PC-9 (cell line): ENCODE results near the gene IKZF5. TPM values are rescaled to one million over a fixed set of nuclear protein-coding genes. Genes with fewer than 3 reads are reported as not detected.

Source experiments
- BruUV-seq: library from RNA; stranded (reverse); fragments of 400-500 nt; replicated peaks from 2 replicates; lab custom pipeline; 2021; lab: Mats Ljungman, UMichigan
- CTCF ChIA-PET: fragments of 300-600 bp; sonication (Branson Sonifier 250); formaldehyde crosslinking; loops from one replicate; lab custom pipeline; 2022; ENCODE audit warnings: antibody characterized with exemption; lab: Charles Lee
- POLR2A ChIA-PET: fragments of 300-600 bp; sonication (Branson Sonifier 250); formaldehyde crosslinking; loops from one replicate; lab custom pipeline; 2022; ENCODE audit warnings: antibody characterized with exemption; ENCODE audit not compliant: unreplicated experiment; lab: Charles Lee
- DNase-seq, 2 experiments: peaks; one replicate each; pipeline versions ENCODE4 v3.0.0 to v3.0.0-alpha.2; 2015 to 2022; ENCODE audit warnings: mixed read lengths in 1 of 2
- H2AFZ ChIP-seq: fragments of 200-600 bp; sonication (generic); 2 replicates; pipeline ENCODE4 v1.8.1; 2017; ENCODE audit warnings: antibody characterized with exemption
- H3F3A ChIP-seq: fragments of 200-600 bp; sonication (generic); 2 replicates; pipeline ENCODE4 v1.8.1; 2017; ENCODE audit warnings: antibody characterized with exemption, mild to moderate bottlenecking, low read depth; ENCODE audit not compliant: insufficient read depth
- H3K27ac ChIP-seq: fragments of 200-600 bp; sonication (generic); 2 replicates; pipeline ENCODE4 v1.6.1; 2016; ENCODE audit warnings: mixed run types
- H3K27me3 ChIP-seq: fragments of 200-600 bp; sonication (generic); 2 replicates; pipeline ENCODE4 v1.6.1; 2016; ENCODE audit warnings: low read depth, mixed run types; ENCODE audit not compliant: insufficient read depth
- H3K36me3 ChIP-seq: fragments of 200-600 bp; sonication (generic); 2 replicates; pipeline ENCODE4 v1.6.1; 2016; ENCODE audit warnings: low read depth, mixed run types
- H3K4me1 ChIP-seq: fragments of 200-600 bp; sonication (generic); replicated peaks from 2 replicates; pipeline ENCODE4 v1.6.1; 2016; ENCODE audit warnings: mixed run types; ENCODE audit not compliant: insufficient read depth
- H3K4me2 ChIP-seq: fragments of 200-600 bp; sonication (generic); 2 replicates; pipeline ENCODE4 v1.6.1; 2017; ENCODE audit warnings: mixed run types
- H3K4me3 ChIP-seq: fragments of 200-600 bp; sonication (generic); 2 replicates; pipeline ENCODE4 v1.6.1; 2016; ENCODE audit warnings: mixed run types
- H3K79me2 ChIP-seq: fragments of 200-600 bp; sonication (generic); 2 replicates; pipeline ENCODE4 v1.6.1; 2017; ENCODE audit warnings: low read depth, mixed run types
- H3K9me2 ChIP-seq: fragments of 200-600 bp; sonication (generic); 2 replicates; pipeline ENCODE4 v1.8.1; 2017; ENCODE audit warnings: mild to moderate bottlenecking; ENCODE audit not compliant: insufficient read depth
- H3K9me3 ChIP-seq: fragments of 200-600 bp; sonication (generic); 2 replicates; pipeline ENCODE4 v1.8.1; 2016; ENCODE audit warnings: low read depth; ENCODE audit not compliant: insufficient read depth
- H4K20me1 ChIP-seq: fragments of 200-600 bp; sonication (generic); 2 replicates; pipeline ENCODE4 v1.8.1; 2017; ENCODE audit not compliant: insufficient read depth
- CTCF ChIP-seq: fragments of 200-600 bp; sonication (generic); conservative IDR thresholded peaks from 2 replicates; pipeline ENCODE4 v1.6.1; 2017; ENCODE audit warnings: mixed run types, antibody characterized with exemption, mild to moderate bottlenecking, moderate library complexity
- EZH2 ChIP-seq: fragments of 200-600 bp; sonication (generic); IDR thresholded peaks from 2 replicates; pipeline ENCODE4 v1.8.0; 2017; ENCODE audit warnings: antibody characterized with exemption, low read depth
- intact Hi-C: fragments of 100-400 bp; cut with micrococcal nuclease; formaldehyde crosslinking; loops from one replicate; pipeline ENCODE4 v1.10.0; 2022; ENCODE audit not compliant: unreplicated experiment
- total RNA-seq: library from RNA; stranded (reverse); gene quantifications from 2 replicates; pipeline ENCODE4 v1.2.3, GENCODE V29; 2021

IKZF5 gene
- total RNA-seq, 1 experiment from 2014 or later: 7.1 TPM

GRCh38 chr10:122968698-122969097 is 39.9 kb downstream of the IKZF5 start:
- H3K27me3 ChIP-seq: no peaks in the 10 kb centered on the region
- H3F3A ChIP-seq: no peaks in the 10 kb centered on the region
- no peak overlapping the region for H3K4me2 ChIP-seq
- ChIA-PET CTCF (no interaction called here), POLR2A (no interaction called here)
- intact Hi-C loops: no loop called here
- no peak overlapping the region for H2AFZ ChIP-seq
- H3K9me3 ChIP-seq: no peaks in the 10 kb centered on the region; the same call in 1 of the 2 replicates
- H3K4me1 ChIP-seq: no peaks in the 10 kb centered on the region
- no peak for DNase-seq
- no peak for TF ChIP-seq CTCF
- TF ChIP-seq EZH2: no peak
- H3K9me2 ChIP-seq: no peaks in the 10 kb centered on the region
- no peaks in the 10 kb centered on the region for H3K36me3 ChIP-seq
- H4K20me1 ChIP-seq: no peaks in the 10 kb centered on the region
- BruUV-seq: no TSS peak
- H3K79me2 ChIP-seq: no peaks in the 10 kb centered on the region
- no peak overlapping the region for H3K4me3 ChIP-seq
- no peak overlapping the region for H3K27ac ChIP-seq

GRCh38 chr10:122966879-122967278 is 41.7 kb downstream of the IKZF5 start:
- Histone ChIP-seq H3K4me2 (no peak overlapping the region), H3K36me3 (no peaks in the 10 kb centered on the region), H3K27ac (no peak overlapping the region), H3F3A (no peaks in the 10 kb centered on the region), H3K4me3 (no peak overlapping the region), H3K9me2 (no peaks in the 10 kb centered on the region), H3K4me1 (no peaks in the 10 kb centered on the region), H3K9me3 (no peaks in the 10 kb centered on the region; the same call in 1 of the 2 replicates), H4K20me1 (no peaks in the 10 kb centered on the region), H3K27me3 (no peaks in the 10 kb centered on the region), H3K79me2 (no peaks in the 10 kb centered on the region), H2AFZ (no peak overlapping the region)
- intact Hi-C loops: no loop called here
- DNase-seq: no peak
- no peak for TF ChIP-seq EZH2
- TF ChIP-seq CTCF: no peak
- POLR2A ChIA-PET: no interaction called here
- CTCF ChIA-PET: interaction anchor here (0.6 kb wide), 1 partner anchor 292 kb away, joined by 3 read pairs; no protein-coding TSS in a partner anchor
- no TSS peak for BruUV-seq

GRCh38 chr10:122962405-122962804 is 46.2 kb downstream of the IKZF5 start:
- Histone ChIP-seq H3K36me3 (no peaks in the 10 kb centered on the region), H3K27me3 (no peaks in the 10 kb centered on the region), H4K20me1 (no peaks in the 10 kb centered on the region), H3F3A (no peaks in the 10 kb centered on the region), H3K4me3 (no peak overlapping the region), H3K9me2 (no peaks in the 10 kb centered on the region), H3K4me1 (no peaks in the 10 kb centered on the region), H2AFZ (no peak overlapping the region), H3K27ac (no peak overlapping the region), H3K9me3 (no peaks in the 10 kb centered on the region; the same call in 1 of the 2 replicates), H3K4me2 (no peak overlapping the region), H3K79me2 (no peaks in the 10 kb centered on the region)
- TF ChIP-seq EZH2 (no peak), CTCF (no peak)
- CTCF ChIA-PET: no interaction called here
- BruUV-seq: no TSS peak
- intact Hi-C loops: no loop called here
- POLR2A ChIA-PET: no interaction called here
- DNase-seq: no peak
